Right atrium auricular region (tissue), 2 donors: Measurements from ENCODE around the gene RSRC1. TPM values are rescaled to one million over a fixed set of nuclear protein-coding genes. Genes with fewer than 3 reads are reported as not detected.
A peak's percentile ranks its signal among the peaks of the same experiment; 100 is the strongest.

Source experiments
- DNase-seq: peaks from one replicate; pipeline ENCODE4 v3.0.0-alpha.2; 2019; ENCODE audit warnings: low spot score
- H3K27ac ChIP-seq, 2 donors: fragments of 200-600 bp; sonication (generic); 1 replicate in 1 of 2; 2 replicates in 1 of 2; pipeline ENCODE4 v1.5.1; 2016 to 2019
- H3K27me3 ChIP-seq, 2 donors: fragments of 200-600 bp; sonication (generic); one replicate each; pipeline versions ENCODE4 v1.5.1 to v1.6.0; 2017 to 2019
- H3K36me3 ChIP-seq: fragments of 200-600 bp; sonication (generic); one replicate; pipeline ENCODE4 v1.5.1; 2016
- H3K4me1 ChIP-seq, 2 donors: fragments of 200-600 bp; sonication (generic); one replicate each; pipeline versions ENCODE4 v1.5.1 to v1.6.0; 2017 to 2019
- H3K4me3 ChIP-seq, 2 donors: fragments of 200-600 bp; sonication (generic); 1 replicate in 1 of 2; 2 replicates in 1 of 2; pipeline ENCODE4 v1.5.1; 2017 to 2019; ENCODE audit warnings: mild to moderate bottlenecking in 1 of 2, moderate library complexity in 1 of 2
- H3K9me3 ChIP-seq, 2 donors: fragments of 200-600 bp; sonication (generic); one replicate each; pipeline ENCODE4 v1.5.1; 2019
- CTCF ChIP-seq, 2 donors: fragments of 200-600 bp; sonication (generic); IDR thresholded peaks; one replicate each; pipeline ENCODE4 v1.5.1; 2019; ENCODE audit warnings: antibody characterized with exemption in 2 of 2
- total RNA-seq, 2 donors: library from RNA; depleted of rRNA; stranded (reverse); fragments of >200 nt; gene quantifications; one replicate each; pipeline ENCODE4 v1.1.0, GENCODE V29; 2016

The RSRC1 gene
- total RNA-seq, 2 donors from 2014 or later: 24.8 to 42.5 TPM

GRCh38 chr3:158420654-158421396, 310.9 kb downstream of the RSRC1 start:
- Histone ChIP-seq H3K4me3 (no peak overlapping the region), H3K4me1 (no peaks in the 10 kb centered on the region), H3K27ac (no peak overlapping the region), H3K9me3 (no peaks in the 10 kb centered on the region), H3K36me3 (no peaks in the 10 kb centered on the region), H3K27me3 (no peaks in the 10 kb centered on the region)
- no peak for TF ChIP-seq CTCF (IDR thresholded peaks at IDR 0.05)
- DNase-seq: no peak

- H3K4me3 ChIP-seq: no peak overlapping the region
- no peak overlapping the region for H3K27ac ChIP-seq
- H3K27me3 ChIP-seq: no peaks in the 10 kb centered on the region
- H3K4me1 ChIP-seq: no peaks in the 10 kb centered on the region
- H3K9me3 ChIP-seq: no peaks in the 10 kb centered on the region
- no peak for DNase-seq
- H3K36me3 ChIP-seq: no peaks in the 10 kb centered on the region
- no peak for TF ChIP-seq CTCF (IDR thresholded peaks at IDR 0.05)
Measured at GRCh38 chr3:158430448-158430847, 320.6 kb downstream of the RSRC1 start.

- DNase-seq: no peak
- no peaks in the 10 kb centered on the region for H3K27me3 ChIP-seq
Measured at GRCh38 chr3:158430968-158431367, 321.1 kb downstream of the RSRC1 start.

GRCh38 chr3:158431829-158432228, 321.9 kb downstream of the RSRC1 start:
- Histone ChIP-seq H3K4me1 (no peaks in the 10 kb centered on the region), H3K36me3 (no peaks in the 10 kb centered on the region), H3K27me3 (no peaks in the 10 kb centered on the region), H3K4me3 (no peak overlapping the region), H3K9me3 (no peaks in the 10 kb centered on the region), H3K27ac (no peak overlapping the region)
- TF ChIP-seq CTCF (IDR thresholded peaks at IDR 0.05): no peak
- DNase-seq: no peak

More at GRCh38 chr3:158430968-158431367, 321.1 kb downstream of the RSRC1 start:
- Histone ChIP-seq H3K9me3 (no peaks in the 10 kb centered on the region), H3K27ac (no peak overlapping the region), H3K4me1 (no peaks in the 10 kb centered on the region), H3K4me3 (no peak overlapping the region), H3K36me3 (no peaks in the 10 kb centered on the region)
- no peak for TF ChIP-seq CTCF (IDR thresholded peaks at IDR 0.05)

GRCh38 chr3:158434412-158435038, 324.6 kb downstream of the RSRC1 start:
- no peaks in the 10 kb centered on the region for H3K4me1 ChIP-seq
- no peaks in the 10 kb centered on the region for H3K36me3 ChIP-seq
- H3K4me3 ChIP-seq: no peak overlapping the region
- H3K27me3 ChIP-seq: no peaks in the 10 kb centered on the region
- no peaks in the 10 kb centered on the region for H3K9me3 ChIP-seq
- TF ChIP-seq CTCF (IDR thresholded peaks at IDR 0.05): peak; percentile 66 to 83
- DNase-seq: peak; percentile 66
- no peak overlapping the region for H3K27ac ChIP-seq
